NT2/D1 (cell line): Measurements from ENCODE around the gene PHACTR1.

ENCODE experiments used
- DNase-seq: peaks from one replicate; pipeline ENCODE4 v3.0.0-alpha.2; 2011; ENCODE audit warnings: low read depth, low spot score
- H3K27me3 ChIP-seq: 2 replicates; pipeline ENCODE4 v1.6.0; 2011; ENCODE audit warnings: mild to moderate bottlenecking; ENCODE audit not compliant: insufficient read length, insufficient read depth
- H3K36me3 ChIP-seq: 2 replicates; pipeline ENCODE4 v1.6.1; 2011; ENCODE audit warnings: mild to moderate bottlenecking, low read length, mixed read lengths; ENCODE audit not compliant: insufficient read depth, insufficient read length
- H3K4me1 ChIP-seq: 2 replicates; pipeline ENCODE4 v1.5.1; 2011; ENCODE audit not compliant: insufficient read depth, insufficient read length
- H3K4me3 ChIP-seq: 2 replicates; pipeline ENCODE4 v1.5.1; 2011; ENCODE audit warnings: low read depth; ENCODE audit not compliant: insufficient read length
- H3K9ac ChIP-seq: 2 replicates; pipeline ENCODE4 v1.6.0; 2011; ENCODE audit warnings: low read depth; ENCODE audit not compliant: insufficient read length
- H3K9me3 ChIP-seq: 2 replicates; pipeline ENCODE4 v1.5.1; 2011; ENCODE audit warnings: mild to moderate bottlenecking, low read length; ENCODE audit not compliant: insufficient read depth
- SUZ12 ChIP-seq: IDR thresholded peaks from 2 replicates; pipeline ENCODE4 v1.6.1; 2011; ENCODE audit not compliant: insufficient read length, insufficient read depth; ENCODE audit errors: extremely low read depth
- YY1 ChIP-seq: IDR thresholded peaks from 2 replicates; pipeline ENCODE4 v1.6.1; 2011; ENCODE audit not compliant: insufficient read length, insufficient read depth
- ZNF274 ChIP-seq: IDR thresholded peaks from 2 replicates; pipeline ENCODE4 v1.6.1; 2011; ENCODE audit warnings: mild to moderate bottlenecking, low read depth, low read length

The PHACTR1 gene

GRCh38 chr6:12779772-12780171, 63.2 kb downstream of the PHACTR1 start:
- H3K9ac ChIP-seq, result no peak overlapping the region
- no peak for DNase-seq
- no peaks in the 10 kb centered on the region for H3K4me1 ChIP-seq
- no peaks in the 10 kb centered on the region for H3K9me3 ChIP-seq
- H3K27me3 ChIP-seq, result no peaks in the 10 kb centered on the region
- TF ChIP-seq SUZ12, result no peak
- TF ChIP-seq YY1, result no peak
- no peak for TF ChIP-seq ZNF274
- no peaks in the 10 kb centered on the region for H3K36me3 ChIP-seq
- no peak overlapping the region for H3K4me3 ChIP-seq

- no peak overlapping the region for H3K4me3 ChIP-seq
- no peaks in the 10 kb centered on the region for H3K27me3 ChIP-seq
- TF ChIP-seq ZNF274 (no peak), SUZ12 (no peak), YY1 (no peak)
- DNase-seq, result no peak
- no peaks in the 10 kb centered on the region for H3K36me3 ChIP-seq
- no peak overlapping the region for H3K9ac ChIP-seq
- no peaks in the 10 kb centered on the region for H3K9me3 ChIP-seq
- H3K4me1 ChIP-seq, result no peaks in the 10 kb centered on the region
Measured at GRCh38 chr6:12782136-12782535, 65.6 kb downstream of the PHACTR1 start.

GRCh38 chr6:12785301-12785700, 68.7 kb downstream of the PHACTR1 start:
- no peak overlapping the region for H3K9ac ChIP-seq

GRCh38 chr6:12785921-12786320, 69.4 kb downstream of the PHACTR1 start:
- no peaks in the 10 kb centered on the region for H3K4me1 ChIP-seq
- no peaks in the 10 kb centered on the region for H3K27me3 ChIP-seq
- no peak overlapping the region for H3K4me3 ChIP-seq
- TF ChIP-seq ZNF274, result no peak
- TF ChIP-seq SUZ12, result no peak
- no peak for TF ChIP-seq YY1
- no peak for DNase-seq
- no peaks in the 10 kb centered on the region for H3K36me3 ChIP-seq
- no peak overlapping the region for H3K9ac ChIP-seq
- H3K9me3 ChIP-seq, result no peaks in the 10 kb centered on the region

More at GRCh38 chr6:12785301-12785700, 68.7 kb downstream of the PHACTR1 start:
- no peaks in the 10 kb centered on the region for H3K36me3 ChIP-seq
- no peaks in the 10 kb centered on the region for H3K27me3 ChIP-seq
- DNase-seq, result no peak
- H3K4me1 ChIP-seq, result no peaks in the 10 kb centered on the region
- no peaks in the 10 kb centered on the region for H3K9me3 ChIP-seq
- TF ChIP-seq SUZ12, result no peak
- no peak for TF ChIP-seq YY1
- no peak for TF ChIP-seq ZNF274
- H3K4me3 ChIP-seq, result no peak overlapping the region

- DNase-seq, result no peak
Measured at GRCh38 chr6:12791371-12791770, 74.8 kb downstream of the PHACTR1 start.

GRCh38 chr6:12798326-12798725, 81.8 kb downstream of the PHACTR1 start:
- TF ChIP-seq ZNF274, result no peak
- no peak for TF ChIP-seq YY1
- no peak for TF ChIP-seq SUZ12

More at GRCh38 chr6:12791371-12791770, 74.8 kb downstream of the PHACTR1 start:
- no peaks in the 10 kb centered on the region for H3K4me1 ChIP-seq
- no peak overlapping the region for H3K9ac ChIP-seq
- TF ChIP-seq YY1, result no peak
- TF ChIP-seq SUZ12, result no peak
- TF ChIP-seq ZNF274, result no peak
- H3K9me3 ChIP-seq, result no peaks in the 10 kb centered on the region
- H3K36me3 ChIP-seq, result no peaks in the 10 kb centered on the region
- H3K27me3 ChIP-seq, result no peaks in the 10 kb centered on the region
- H3K4me3 ChIP-seq, result no peak overlapping the region

GRCh38 chr6:12800120-12800519, 83.6 kb downstream of the PHACTR1 start:
- Histone ChIP-seq H3K9ac (no peak overlapping the region), H3K36me3 (no peaks in the 10 kb centered on the region), H3K9me3 (no peaks in the 10 kb centered on the region), H3K27me3 (no peaks in the 10 kb centered on the region), H3K4me1 (no peaks in the 10 kb centered on the region), H3K4me3 (no peak overlapping the region)
- DNase-seq, result no peak
- TF ChIP-seq SUZ12 (no peak), ZNF274 (no peak), YY1 (no peak)

More at GRCh38 chr6:12798326-12798725, 81.8 kb downstream of the PHACTR1 start:
- no peaks in the 10 kb centered on the region for H3K27me3 ChIP-seq
- H3K4me3 ChIP-seq, result no peak overlapping the region
- DNase-seq, result no peak
- H3K9me3 ChIP-seq, result no peaks in the 10 kb centered on the region
- no peaks in the 10 kb centered on the region for H3K36me3 ChIP-seq
- H3K4me1 ChIP-seq, result no peaks in the 10 kb centered on the region
- H3K9ac ChIP-seq, result no peak overlapping the region

- Histone ChIP-seq H3K4me1 (no peaks in the 10 kb centered on the region), H3K4me3 (no peak overlapping the region)
Measured at GRCh38 chr6:12801141-12801540, 84.6 kb downstream of the PHACTR1 start.

More at GRCh38 chr6:12801141-12801540, 84.6 kb downstream of the PHACTR1 start:
- Histone ChIP-seq H3K36me3 (no peaks in the 10 kb centered on the region), H3K27me3 (no peaks in the 10 kb centered on the region), H3K9me3 (no peaks in the 10 kb centered on the region), H3K9ac (no peak overlapping the region)
- TF ChIP-seq ZNF274, result no peak
- no peak for TF ChIP-seq SUZ12
- no peak for DNase-seq
